ENCODE results near the gene CNN2.

CNN2 gene

GRCh38 chr19:1026783-1027649 is 608 bp downstream of the CNN2 start:
- DNase-seq (ENCODE audit: low read depth in 2 of 2) = no peak

- DNase-seq (ENCODE audit: low read depth in 2 of 2) = no peak
These were observed 1.2 kb downstream of the CNN2 start for GRCh38 chr19:1027650-1028061.

DNA sequence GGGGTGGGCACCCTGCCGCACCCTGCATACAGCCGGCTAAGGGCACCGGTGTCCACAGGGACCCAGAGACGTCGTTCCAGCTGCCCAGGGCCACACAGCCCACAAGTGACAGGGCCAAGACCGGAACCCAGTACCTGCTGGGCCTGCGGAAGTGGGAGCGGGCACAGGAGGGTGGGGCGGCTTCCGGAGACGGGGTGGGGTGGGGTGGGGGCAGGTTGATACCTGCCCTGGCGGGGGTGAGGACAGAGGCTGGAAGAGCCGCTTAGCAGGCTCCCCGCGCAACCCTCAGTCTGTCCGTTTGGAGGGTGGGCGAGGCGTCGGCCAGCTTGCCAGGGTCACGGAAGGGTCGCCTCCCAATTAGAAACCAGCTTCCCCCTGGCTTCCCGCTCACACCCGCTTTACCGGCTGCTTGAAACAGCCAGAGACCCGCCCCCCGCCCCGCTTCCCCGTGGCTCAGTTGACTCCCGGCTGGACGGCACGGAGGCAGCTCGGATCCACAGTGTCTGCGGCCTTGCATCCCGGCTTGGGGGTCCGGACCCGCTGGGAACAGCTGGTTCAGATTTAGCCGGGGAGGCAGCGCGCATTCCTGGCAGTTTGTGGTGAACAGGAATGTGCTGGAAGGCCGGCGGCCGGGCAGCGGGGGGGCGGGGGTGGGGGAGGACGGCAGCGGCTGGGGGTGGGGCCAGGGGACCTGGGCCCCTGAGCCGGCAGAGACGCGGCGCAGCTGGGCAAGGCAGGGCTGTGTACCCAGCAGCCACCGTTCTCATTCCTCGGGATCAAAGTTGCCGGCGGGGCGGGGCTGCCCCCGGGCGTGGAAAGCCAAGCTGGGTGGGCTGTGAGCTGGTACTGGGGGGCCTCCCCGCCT is 1.9 kb downstream of the CNN2 start:
- DNase-seq (ENCODE audit: low read depth in 2 of 2) = peak; percentile 97

GRCh38 chr19:1032264-1032867 is 6.0 kb downstream of the CNN2 start:
- no peak for DNase-seq (ENCODE audit: low read depth in 2 of 2)

- no peak for DNase-seq (ENCODE audit: low read depth in 2 of 2)
These were observed 9.7 kb downstream of the CNN2 start for GRCh38 chr19:1035998-1036621.

DNA sequence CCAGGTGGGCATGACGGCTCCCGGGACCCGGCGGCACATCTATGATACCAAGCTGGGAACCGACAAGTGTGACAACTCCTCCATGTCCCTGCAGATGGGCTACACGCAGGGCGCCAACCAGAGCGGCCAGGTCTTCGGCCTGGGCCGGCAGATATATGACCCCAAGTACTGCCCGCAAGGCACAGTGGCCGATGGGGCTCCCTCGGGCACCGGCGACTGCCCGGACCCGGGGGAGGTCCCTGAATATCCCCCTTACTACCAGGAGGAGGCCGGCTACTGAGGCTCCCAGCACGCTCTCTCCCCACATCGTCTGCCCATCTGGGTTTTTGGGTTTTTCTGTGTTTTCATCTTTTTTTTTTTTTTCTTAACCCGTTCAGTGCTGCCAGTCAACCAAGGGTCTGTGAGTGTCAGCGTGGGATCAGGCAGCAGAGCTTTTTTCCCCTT is 11.2 kb downstream of the CNN2 start:
- no peak for DNase-seq (ENCODE audit: low read depth in 2 of 2)

GRCh38 chr19:1038978-1039645 is 12.7 kb downstream of the CNN2 start:
- no peak for DNase-seq (ENCODE audit: low read depth in 2 of 2)

- DNase-seq (ENCODE audit: low read depth in 2 of 2) = peak; percentile 94 to 95
These were observed 13.5 kb downstream of the CNN2 start, which contains the start of gene ABCA7 for GRCh38 chr19:1039646-1040475. ABCA7 (plus strand) TSS chr19:1040107; CDS start chr19:1041362, 1,255 bp downstream.

DNA sequence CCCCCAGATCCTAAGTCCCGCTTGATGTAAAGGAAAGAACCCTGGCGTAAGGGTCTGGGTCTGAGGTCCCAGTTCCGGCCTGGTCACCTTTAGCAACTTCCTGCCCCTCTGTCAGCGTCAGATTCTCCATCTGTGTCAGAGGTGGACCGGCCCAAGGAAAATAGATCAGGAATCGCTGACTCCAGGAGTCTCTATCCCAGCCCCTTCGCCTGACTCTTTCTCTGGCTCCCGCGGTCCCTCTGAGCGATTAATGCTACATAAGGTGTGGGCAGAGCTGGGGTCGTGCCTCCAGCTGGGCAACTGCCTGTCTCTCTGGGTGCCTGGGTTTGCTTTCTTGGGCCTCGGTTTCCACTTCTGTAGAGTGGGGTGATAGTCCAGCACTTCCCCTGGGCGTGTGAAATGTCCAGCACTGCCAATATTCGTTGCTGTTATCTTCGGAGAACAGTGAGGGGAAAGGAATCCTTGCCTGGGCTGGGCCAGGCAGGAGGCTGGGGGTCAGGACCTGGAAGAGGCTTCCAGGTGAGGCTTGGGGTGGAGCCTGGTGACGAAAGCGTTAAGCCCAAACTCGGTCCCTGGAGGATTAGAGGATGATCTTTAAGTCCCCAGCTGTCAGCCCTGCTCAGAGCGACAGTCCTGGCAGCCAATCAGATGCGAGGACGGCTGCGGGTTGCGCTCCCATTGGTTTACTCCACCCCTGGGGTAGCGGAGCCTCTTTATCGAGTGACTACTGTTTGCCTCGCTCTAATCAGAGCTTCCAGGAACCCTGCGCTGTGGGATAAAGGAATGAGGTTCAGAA is 14.3 kb downstream of the CNN2 start:
- peak; percentile 89 for DNase-seq (ENCODE audit: low read depth in 2 of 2)

GRCh38 chr19:1041272-1041834 is 14.9 kb downstream of the CNN2 start:
- no peak for DNase-seq (ENCODE audit: low read depth in 2 of 2)

DNA sequence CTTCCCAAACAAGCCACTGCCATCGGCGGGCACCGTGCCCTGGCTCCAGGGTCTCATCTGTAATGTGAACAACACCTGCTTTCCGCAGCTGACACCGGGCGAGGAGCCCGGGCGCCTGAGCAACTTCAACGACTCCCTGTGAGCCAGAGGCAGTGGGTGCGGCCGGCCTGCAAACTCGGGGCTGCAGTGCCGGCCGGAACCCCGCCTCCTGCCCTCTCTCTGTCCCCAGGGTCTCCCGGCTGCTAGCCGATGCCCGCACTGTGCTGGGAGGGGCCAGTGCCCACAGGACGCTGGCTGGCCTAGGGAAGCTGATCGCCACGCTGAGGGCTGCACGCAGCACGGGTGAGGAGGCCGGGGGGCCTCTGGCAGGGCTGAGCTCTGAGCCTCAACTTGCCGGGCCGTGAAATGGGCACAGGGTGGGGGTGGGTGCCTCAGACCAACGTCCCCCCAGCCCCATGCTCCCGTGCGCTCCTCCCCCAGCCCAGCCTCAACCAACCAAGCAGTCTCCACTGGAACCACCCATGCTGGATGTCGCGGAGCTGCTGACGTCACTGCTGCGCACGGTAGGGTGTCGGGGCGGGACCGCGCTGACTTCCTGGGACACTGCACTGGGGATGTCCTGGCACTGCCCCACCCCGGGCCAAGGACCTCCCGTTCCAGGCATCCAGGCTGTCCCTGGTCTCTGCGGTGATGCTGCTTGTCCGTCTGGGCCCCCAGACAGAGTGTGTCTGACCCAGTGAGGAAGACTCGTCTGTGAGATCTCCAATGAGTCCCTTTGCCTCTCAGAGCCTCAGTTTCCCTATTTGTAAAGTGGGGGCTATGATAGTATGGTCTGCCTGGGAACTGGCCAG is 15.7 kb downstream of the CNN2 start:
- DNase-seq (ENCODE audit: low read depth in 2 of 2) = no peak

DNA sequence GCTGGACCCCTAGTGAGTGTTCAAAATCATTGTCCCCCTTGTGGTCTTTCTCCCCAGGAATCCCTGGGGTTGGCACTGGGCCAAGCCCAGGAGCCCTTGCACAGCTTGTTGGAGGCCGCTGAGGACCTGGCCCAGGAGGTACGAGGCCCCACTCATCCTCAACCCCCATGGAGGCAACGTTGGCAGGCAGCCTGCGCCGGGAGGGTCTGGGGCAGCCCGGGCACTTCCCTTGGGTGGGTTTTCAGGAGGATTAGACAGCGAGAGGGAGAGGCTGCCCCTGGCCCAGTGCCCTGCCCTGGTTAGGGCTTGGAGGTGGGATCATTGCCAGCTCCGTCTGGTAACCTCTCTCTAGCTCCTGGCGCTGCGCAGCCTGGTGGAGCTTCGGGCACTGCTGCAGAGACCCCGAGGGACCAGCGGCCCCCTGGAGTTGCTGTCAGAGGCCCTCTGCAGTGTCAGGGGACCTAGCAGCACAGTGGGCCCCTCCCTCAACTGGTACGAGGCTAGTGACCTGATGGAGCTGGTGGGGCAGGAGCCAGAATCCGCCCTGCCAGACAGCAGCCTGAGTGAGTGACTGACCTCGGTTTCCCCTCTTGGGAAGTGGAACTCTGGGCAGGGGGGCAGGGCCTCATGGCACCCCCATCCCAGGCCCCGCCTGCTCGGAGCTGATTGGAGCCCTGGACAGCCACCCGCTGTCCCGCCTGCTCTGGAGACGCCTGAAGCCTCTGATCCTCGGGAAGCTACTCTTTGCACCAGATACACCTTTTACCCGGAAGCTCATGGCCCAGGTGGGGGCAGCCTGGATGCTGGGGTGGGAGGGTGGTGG is 16.5 kb downstream of the CNN2 start:
- no peak for DNase-seq (ENCODE audit: low read depth in 2 of 2)

DNA sequence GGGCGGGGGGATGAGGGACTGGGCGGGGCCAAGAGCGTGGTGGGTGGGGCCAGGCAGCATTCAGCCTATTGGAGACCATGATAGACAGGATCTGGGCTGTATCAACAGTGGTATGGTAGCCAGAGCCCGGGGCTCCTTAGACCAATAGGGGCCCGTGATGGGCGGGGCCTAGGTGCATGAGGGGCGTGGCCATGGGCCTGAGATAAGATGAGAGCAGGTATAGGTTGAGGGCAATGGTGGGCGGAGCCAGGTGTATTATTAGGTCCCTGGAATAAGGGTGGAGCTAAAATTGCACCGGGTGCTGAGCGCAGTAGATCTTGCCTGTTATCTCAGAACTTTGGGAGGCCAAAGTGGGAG is 18.8 kb downstream of the CNN2 start:
- no peak for DNase-seq (ENCODE audit: low read depth in 2 of 2)

GRCh38 chr19:1046117-1046626 is 19.8 kb downstream of the CNN2 start:
- DNase-seq (ENCODE audit: low read depth in 2 of 2) = no peak

- no peak for DNase-seq (ENCODE audit: low read depth in 2 of 2)
These were observed 20.7 kb downstream of the CNN2 start for GRCh38 chr19:1046836-1047695.

DNA sequence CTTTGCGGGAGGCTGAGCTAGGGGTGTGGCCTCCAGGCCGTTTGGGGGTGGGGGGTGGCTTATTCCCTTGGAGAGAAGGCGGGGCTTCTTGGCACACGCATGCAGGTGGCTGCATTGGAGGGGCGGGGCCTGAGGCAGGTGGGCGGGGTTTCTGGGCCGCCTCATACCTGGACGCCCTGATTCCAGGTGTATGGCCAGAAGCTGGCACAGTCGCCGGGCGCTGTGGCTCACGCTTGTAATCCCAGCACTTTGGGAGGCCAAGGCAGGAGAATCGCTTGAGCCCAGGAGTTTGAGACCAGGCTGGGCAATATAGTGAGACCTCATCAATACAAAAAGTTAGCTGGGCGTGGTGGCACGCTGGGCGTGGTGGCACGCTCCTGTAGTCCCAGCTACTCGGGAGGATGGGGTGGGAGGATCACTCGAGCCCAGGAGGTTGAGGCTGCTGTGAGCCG is 21.3 kb downstream of the CNN2 start:
- no peak for DNase-seq (ENCODE audit: low read depth in 2 of 2)
